Caco-2 (cell line): Measurements from ENCODE around the gene GABRR1. TPM values are rescaled to one million over a fixed set of nuclear protein-coding genes. Genes with fewer than 3 reads are reported as not detected.

Experiments used
- BruUV-seq: library from RNA; stranded (reverse); fragments of 400-500 nt; replicated peaks from 2 replicates; lab custom pipeline; 2021; lab: Mats Ljungman, UMichigan
- CTCF ChIA-PET: fragments of 300-600 bp; sonication (Branson Sonifier 250); formaldehyde crosslinking; loops from one replicate; lab custom pipeline; 2022; ENCODE audit warnings: antibody characterized with exemption; lab: Charles Lee
- POLR2A ChIA-PET: fragments of 300-600 bp; sonication (Branson Sonifier 250); formaldehyde crosslinking; loops from one replicate; lab custom pipeline; 2022; ENCODE audit warnings: antibody characterized with exemption; lab: Charles Lee
- DNase-seq, 2 experiments: peaks; one replicate each; pipeline versions ENCODE4 v3.0.0 to v3.0.0-alpha.2; 2020 to 2022
- H3K27me3 ChIP-seq: replicated peaks from 2 replicates; pipeline ENCODE4 v1.6.0; 2011; ENCODE audit warnings: low read length; ENCODE audit not compliant: control insufficient read depth, insufficient read depth
- H3K36me3 ChIP-seq: 2 replicates; pipeline ENCODE4 v1.5.1; 2011; ENCODE audit warnings: low read length; ENCODE audit not compliant: control insufficient read depth, insufficient read depth
- H3K4me1 ChIP-seq: fragments of 250-450 bp; sonication (Bioruptor Pico); 2 replicates; pipeline ENCODE4 v1.5.1; 2020; ENCODE audit warnings: mild to moderate bottlenecking
- H3K4me3 ChIP-seq: 2 replicates; pipeline ENCODE4 v1.5.1; 2011; ENCODE audit warnings: low read depth, mild to moderate bottlenecking, control low read depth, low read length
- H3K9me3 ChIP-seq: fragments of 250-450 bp; sonication (Bioruptor Pico); 2 replicates; pipeline ENCODE4 v1.5.1; 2020; ENCODE audit warnings: mild to moderate bottlenecking, moderate library complexity
- H3K27ac Mint-ChIP-seq: one replicate; pipeline ENCODE4 v1.8.0; 2022; ENCODE audit warnings: mixed read lengths; ENCODE audit not compliant: unreplicated experiment
- H3K27me3 Mint-ChIP-seq: one replicate; pipeline ENCODE4 v1.8.0; 2022; ENCODE audit warnings: mixed read lengths; ENCODE audit not compliant: insufficient read depth, unreplicated experiment
- H3K36me3 Mint-ChIP-seq: one replicate; pipeline ENCODE4 v1.8.0; 2022; ENCODE audit warnings: mild to moderate bottlenecking, mixed read lengths; ENCODE audit not compliant: insufficient read depth, unreplicated experiment
- H3K4me1 Mint-ChIP-seq: one replicate; pipeline ENCODE4 v1.8.0; 2022; ENCODE audit warnings: low read depth, mixed read lengths; ENCODE audit not compliant: unreplicated experiment
- H3K4me3 Mint-ChIP-seq: one replicate; pipeline ENCODE4 v1.8.0; 2022; ENCODE audit warnings: mild to moderate bottlenecking, moderate library complexity, mixed read lengths; ENCODE audit not compliant: unreplicated experiment
- H3K9me3 Mint-ChIP-seq: one replicate; pipeline ENCODE4 v1.8.0; 2022; ENCODE audit warnings: mixed read lengths; ENCODE audit not compliant: unreplicated experiment
- CTCF ChIP-seq, 2 experiments: fragments of 200-600 bp in 1 of 2; IDR thresholded peaks; 1 replicate in 1 of 2; 2 replicates in 1 of 2; pipeline versions ENCODE4 v1.5.1 to v1.8.0; 2011 to 2022; ENCODE audit warnings: antibody characterized with exemption in 1 of 2, control low read depth in 1 of 2, inconsistent platforms in 1 of 2, low read depth in 1 of 2, low read length in 1 of 2, mild to moderate bottlenecking in 1 of 2, moderate library complexity in 1 of 2; ENCODE audit not compliant: insufficient read depth in 1 of 2, severe bottlenecking in 1 of 2, unreplicated experiment in 1 of 2
- intact Hi-C: fragments of 100-400 bp; cut with micrococcal nuclease; formaldehyde crosslinking; loops from one replicate; pipeline ENCODE4 v1.10.0; 2022; ENCODE audit not compliant: unreplicated experiment
- total RNA-seq: library from RNA; stranded (reverse); gene quantifications from 2 replicates; pipeline ENCODE4 v1.2.3, GENCODE V29; 2022

The GABRR1 gene
- total RNA-seq, 1 experiment from 2014 or later: 0.43 TPM

GRCh38 chr6:89250239-89250638 lies 33.1 kb upstream of the GABRR1 start:
- Histone ChIP-seq H3K4me1 (no peaks in the 10 kb centered on the region), H3K9me3 (no peaks in the 10 kb centered on the region), H3K4me3 (no peak overlapping the region), H3K36me3 (no peaks in the 10 kb centered on the region), H3K27me3 (no peaks in the 10 kb centered on the region)
- no TSS peak for BruUV-seq
- DNase-seq: no peak
- ChIA-PET CTCF (no interaction called here), POLR2A (no interaction called here)
- H3K9me3 Mint-ChIP-seq: no peaks in the 10 kb centered on the region
- no peak for TF ChIP-seq CTCF (IDR thresholded peaks at IDR 0.05; ENCODE audit: insufficient read depth in 1 of 2, low read depth in 1 of 2, low read length in 1 of 2, severe bottlenecking in 1 of 2, unreplicated experiment in 1 of 2)
- H3K36me3 Mint-ChIP-seq: no peaks in the 10 kb centered on the region
- H3K27me3 Mint-ChIP-seq: peaks cover 3% of the 10 kb centered on the region
- H3K27ac Mint-ChIP-seq: no peak overlapping the region
- no peaks in the 10 kb centered on the region for H3K4me1 Mint-ChIP-seq
- intact Hi-C loops: no loop called here
- no peak overlapping the region for H3K4me3 Mint-ChIP-seq

- POLR2A ChIA-PET: no interaction called here
- Histone ChIP-seq H3K9me3 (no peaks in the 10 kb centered on the region), H3K27me3 (no peaks in the 10 kb centered on the region), H3K4me1 (no peaks in the 10 kb centered on the region), H3K36me3 (no peaks in the 10 kb centered on the region), H3K4me3 (no peak overlapping the region)
- intact Hi-C loops: no loop called here
- Mint-ChIP-seq H3K27me3 (peaks cover 6% of the 10 kb centered on the region), H3K36me3 (no peaks in the 10 kb centered on the region), H3K4me3 (no peak overlapping the region), H3K27ac (no peak overlapping the region), H3K9me3 (no peaks in the 10 kb centered on the region), H3K4me1 (no peaks in the 10 kb centered on the region)
- DNase-seq: no peak
- CTCF ChIA-PET: interaction anchor here (2.8 kb wide), 1 partner anchor 261 kb away, joined by 20 read pairs; no protein-coding TSS in a partner anchor
- no peak for TF ChIP-seq CTCF (IDR thresholded peaks at IDR 0.05; ENCODE audit: insufficient read depth in 1 of 2, low read depth in 1 of 2, low read length in 1 of 2, severe bottlenecking in 1 of 2, unreplicated experiment in 1 of 2)
- BruUV-seq: no TSS peak
Observed at GRCh38 chr6:89244241-89244985, 27.3 kb upstream of the GABRR1 start.

- Mint-ChIP-seq H3K9me3 (no peaks in the 10 kb centered on the region), H3K27me3 (peaks cover 6% of the 10 kb centered on the region), H3K27ac (no peak overlapping the region), H3K4me3 (no peak overlapping the region), H3K36me3 (no peaks in the 10 kb centered on the region), H3K4me1 (no peaks in the 10 kb centered on the region)
- ChIA-PET CTCF (interaction anchor here (1.0 to 2.8 kb wide), 2 partner anchors 72 to 260 kb away, joined by 3 to 20 read pairs; no protein-coding TSS in a partner anchor), POLR2A (no interaction called here)
- Histone ChIP-seq H3K9me3 (no peaks in the 10 kb centered on the region), H3K4me1 (no peaks in the 10 kb centered on the region), H3K27me3 (no peaks in the 10 kb centered on the region), H3K36me3 (no peaks in the 10 kb centered on the region), H3K4me3 (no peak overlapping the region)
- no TSS peak for BruUV-seq
- DNase-seq: no peak
- no peak for TF ChIP-seq CTCF (IDR thresholded peaks at IDR 0.05; ENCODE audit: insufficient read depth in 1 of 2, low read depth in 1 of 2, low read length in 1 of 2, severe bottlenecking in 1 of 2, unreplicated experiment in 1 of 2)
- intact Hi-C loops: no loop called here
Observed at GRCh38 chr6:89243331-89243629, 26.1 kb upstream of the GABRR1 start.
